ENCODE data around the gene PTPRO.
"Not testable (repeated sequence)": the region's sequence is repeated elsewhere in the genome, so short reads cannot be mapped to it uniquely, and the experiment has no call there.

The PTPRO gene

GRCh38 chr12:15602051-15602672 lies 279.9 kb downstream of the PTPRO start:
- no peak for DNase-seq (ENCODE audit: low read depth)

- DNase-seq (ENCODE audit: low read depth): no peak
Measured at GRCh38 chr12:15603474-15604085, 281.3 kb downstream of the PTPRO start.

DNA sequence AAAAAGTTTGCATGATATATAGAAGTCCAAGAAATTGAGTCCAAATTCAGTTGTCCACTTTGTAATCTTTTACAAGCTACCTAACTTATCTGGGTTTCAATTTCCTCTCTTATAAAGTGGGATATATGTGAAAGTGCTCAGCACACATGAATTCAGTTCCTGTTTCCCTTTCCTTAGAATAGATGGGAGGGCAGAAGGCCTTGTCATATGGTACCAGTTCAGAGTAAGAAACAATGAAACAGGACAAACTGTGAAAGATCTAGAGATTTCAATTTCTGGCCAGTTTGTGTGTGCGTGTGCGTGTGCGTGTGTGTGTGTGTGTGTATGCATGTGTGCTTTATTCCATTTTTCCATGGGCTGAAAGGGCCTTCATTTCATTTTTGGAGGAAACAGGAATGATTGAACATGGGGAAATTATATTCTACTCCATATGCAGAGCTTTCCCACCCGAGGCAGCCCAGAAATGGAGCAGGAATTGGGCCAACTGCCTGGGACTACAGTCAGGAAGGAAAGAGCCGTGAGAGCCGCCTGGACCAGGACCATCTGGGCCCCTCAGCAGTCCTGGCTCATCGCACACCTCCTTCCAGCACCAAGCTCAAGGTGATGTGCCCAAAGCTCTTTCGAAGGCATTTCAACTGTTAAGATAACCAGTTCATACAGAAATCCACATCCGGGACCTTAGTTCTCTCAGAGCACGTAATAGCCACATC lies 283.7 kb downstream of the PTPRO start:
- DNase-seq (ENCODE audit: low read depth): no peak

GRCh38 chr12:15608406-15608805 lies 286.1 kb downstream of the PTPRO start:
- no peak for DNase-seq (ENCODE audit: low read depth)

GRCh38 chr12:15608941-15609340 lies 286.6 kb downstream of the PTPRO start:
- DNase-seq (ENCODE audit: low read depth): no peak

- no peak for DNase-seq (ENCODE audit: low read depth)
Measured at GRCh38 chr12:15613981-15614380, 291.7 kb downstream of the PTPRO start.

DNA sequence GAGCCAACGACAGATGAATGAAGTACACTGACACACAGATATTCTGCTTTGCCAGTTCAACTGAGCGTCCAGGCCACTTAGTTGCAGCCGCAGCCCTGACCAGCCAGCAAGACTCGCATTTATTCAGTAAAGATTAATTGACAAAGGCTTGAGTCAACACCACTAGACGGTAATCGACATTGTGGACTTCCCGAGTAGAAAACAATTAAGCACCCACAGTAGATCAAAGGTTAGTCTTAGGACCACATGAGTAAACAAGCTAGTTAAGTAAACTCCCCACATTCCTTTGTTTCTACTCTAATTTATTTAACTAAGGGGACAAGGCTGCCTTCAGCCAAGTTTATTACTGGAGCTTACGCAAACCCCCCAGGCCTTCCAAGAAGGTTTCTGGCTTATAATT lies 294.2 kb downstream of the PTPRO start:
- not testable (repeated sequence) for DNase-seq (ENCODE audit: low read depth)

DNA sequence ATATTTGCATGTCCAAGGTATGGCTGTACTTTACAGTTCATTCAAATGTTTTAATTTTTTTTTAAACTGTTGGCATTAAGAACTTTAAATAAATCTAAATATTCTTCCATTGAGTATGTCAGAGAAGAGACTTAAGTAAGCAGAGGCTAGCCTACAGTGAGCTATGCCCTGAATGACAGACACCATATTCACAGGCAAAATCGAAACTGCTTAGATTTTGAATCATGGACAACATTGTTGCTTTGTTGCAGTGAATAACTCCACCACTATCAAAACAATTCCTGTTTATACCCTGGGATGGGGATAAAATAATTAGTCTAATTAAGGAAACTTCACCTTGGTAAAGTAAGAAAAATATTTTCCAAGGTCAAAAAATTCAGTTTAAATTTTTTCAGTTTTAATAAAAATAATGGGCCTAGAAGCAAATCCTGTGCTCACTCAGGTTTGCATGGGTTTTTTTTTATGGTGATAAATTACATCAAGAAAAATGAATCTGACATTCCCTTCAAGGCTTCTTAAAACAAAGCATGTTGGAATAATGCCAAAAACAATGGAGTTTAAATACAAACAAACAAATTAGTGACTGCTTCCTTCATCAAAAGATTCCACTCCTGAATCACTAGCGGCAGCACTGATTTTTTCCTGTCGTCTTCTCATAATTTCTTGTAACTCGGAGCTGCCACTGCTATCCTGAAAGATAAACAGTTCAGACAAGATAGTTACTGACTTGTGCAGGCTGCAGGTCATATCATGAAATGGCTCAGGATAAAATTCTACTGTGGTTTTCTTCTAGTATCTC lies 298.6 kb downstream of the PTPRO start:
- DNase-seq (ENCODE audit: low read depth): no peak

GRCh38 chr12:15625075-15625474 lies 302.8 kb downstream of the PTPRO start:
- DNase-seq (ENCODE audit: low read depth): no peak

DNA sequence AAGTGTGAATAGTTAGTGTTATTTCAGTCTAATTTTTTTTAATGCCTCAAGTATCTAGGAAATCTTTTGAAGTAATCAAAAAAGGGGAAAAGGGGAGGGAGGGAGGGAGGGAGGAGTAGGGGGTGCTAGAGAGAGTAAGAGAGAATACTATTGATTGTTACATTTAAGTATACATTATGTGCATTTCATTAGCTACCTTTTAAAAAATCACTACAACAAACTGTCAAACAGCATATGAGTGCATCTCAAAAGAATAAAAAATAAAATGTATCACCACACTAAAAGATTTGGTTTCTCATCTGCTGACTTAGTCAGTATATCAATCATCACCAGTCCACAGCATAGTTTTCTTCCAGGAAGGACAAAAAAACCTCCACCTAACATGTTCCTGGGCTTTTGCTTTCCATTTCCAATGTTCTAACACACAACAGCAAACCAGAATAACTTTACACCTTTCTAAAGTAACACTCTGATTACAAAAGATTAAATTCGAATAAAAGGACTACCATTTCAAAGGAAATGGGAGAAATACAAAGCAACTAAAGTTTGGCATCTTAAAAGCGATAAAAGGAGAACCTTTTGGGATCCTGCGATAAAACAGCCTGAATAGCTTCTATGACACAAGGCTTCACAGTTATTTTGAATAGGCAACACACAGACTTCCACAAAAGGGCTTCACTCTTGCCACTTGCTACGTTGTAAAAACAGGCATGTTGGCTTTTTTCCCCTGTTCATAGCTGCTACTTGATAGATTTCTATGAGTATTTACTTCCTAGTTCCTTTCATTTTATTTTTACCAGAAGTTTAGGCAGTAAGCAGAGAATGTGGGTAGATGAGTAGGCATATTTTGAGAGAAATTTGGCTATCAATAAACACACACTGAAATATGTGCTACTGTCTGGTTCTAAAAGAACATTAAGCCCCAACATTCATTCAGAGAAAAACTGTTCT lies 306.0 kb downstream of the PTPRO start:
- DNase-seq (ENCODE audit: low read depth): no peak

GRCh38 chr12:15629108-15629507 lies 306.8 kb downstream of the PTPRO start:
- no peak for DNase-seq (ENCODE audit: low read depth)

DNA sequence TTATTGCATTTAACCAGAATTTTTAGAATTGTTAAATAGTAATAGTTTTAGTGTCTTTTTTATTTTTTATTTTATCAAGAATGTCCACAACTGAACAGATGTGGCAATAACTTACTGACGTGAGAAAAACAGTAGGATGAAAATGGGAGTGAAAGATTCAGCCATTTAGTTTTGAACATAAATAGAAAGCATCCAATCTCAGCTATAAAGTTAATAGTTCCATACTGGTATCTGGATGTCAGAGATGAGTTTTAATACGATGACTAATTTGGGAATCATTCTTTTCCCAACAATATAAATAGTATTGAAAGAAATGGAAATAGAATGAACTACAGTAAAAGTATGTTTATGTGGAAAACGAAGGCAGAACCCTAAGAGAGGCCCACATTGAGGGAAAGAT lies 307.5 kb downstream of the PTPRO start:
- no peak for DNase-seq (ENCODE audit: low read depth)

- DNase-seq (ENCODE audit: low read depth): no peak
Measured at GRCh38 chr12:15631007-15631715, 308.9 kb downstream of the PTPRO start.

- DNase-seq (ENCODE audit: low read depth): no peak
Measured at GRCh38 chr12:15632708-15633107, 310.4 kb downstream of the PTPRO start.

- no peak for DNase-seq (ENCODE audit: low read depth)
Measured at GRCh38 chr12:15633201-15633600, 310.9 kb downstream of the PTPRO start.

DNA sequence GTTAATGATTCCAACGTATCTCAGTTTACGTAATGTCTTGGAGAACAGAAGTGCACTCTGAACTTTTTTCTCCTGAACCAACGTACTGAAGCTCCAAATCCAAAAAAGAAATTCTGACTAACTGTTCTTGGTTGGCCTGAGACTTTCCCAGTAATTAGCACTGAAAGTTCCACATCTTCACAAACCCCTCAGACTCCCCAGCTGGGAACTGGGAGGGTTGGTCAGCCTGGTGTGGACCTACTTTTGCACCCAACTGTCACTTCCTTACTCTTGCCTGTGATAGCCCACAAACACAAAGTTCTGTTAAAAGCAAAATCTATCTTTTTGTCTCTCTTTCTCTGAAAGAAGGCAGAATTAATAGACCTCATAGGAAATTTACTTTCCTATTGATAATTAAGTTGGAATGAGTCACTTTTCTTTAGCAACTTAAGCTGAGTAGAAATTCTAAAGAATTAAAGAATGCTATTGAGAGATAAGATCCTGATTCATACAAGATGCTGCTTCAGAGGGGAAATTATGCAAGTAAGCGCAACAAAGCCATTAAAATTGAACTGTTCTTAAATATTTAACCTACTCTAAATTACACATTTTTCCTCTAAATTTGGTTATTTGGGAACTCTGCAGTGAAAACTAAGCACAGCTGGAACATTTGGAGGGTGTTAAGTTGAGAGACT lies 311.8 kb downstream of the PTPRO start:
- no peak for DNase-seq (ENCODE audit: low read depth)

GRCh38 chr12:15636060-15636890 lies 314.0 kb downstream of the PTPRO start:
- no peak for DNase-seq (ENCODE audit: low read depth)

- DNase-seq (ENCODE audit: low read depth): no peak
Measured at GRCh38 chr12:15638231-15638630, 315.9 kb downstream of the PTPRO start.

GRCh38 chr12:15644700-15645099 lies 322.4 kb downstream of the PTPRO start:
- DNase-seq (ENCODE audit: low read depth): no peak

All from activated T-helper 9 cell treated with anti-CD3 and anti-CD28 coated beads, Interleukin-2, amount 50 U/mL, for 16 hours (primary cell).